K562 (cell line): ENCODE data around the gene ALCAM. TPM values are rescaled to one million over a fixed set of nuclear protein-coding genes. Genes with fewer than 3 reads are reported as not detected.

ENCODE experiments used
- ATAC-seq: fragments of 200-7000 bp; cut with Tn5 transposase; 3 replicates; pipeline ENCODE4 v1.9.1; 2020; ENCODE audit warnings: moderate library complexity
- BruUV-seq: library from RNA; stranded (reverse); fragments of 400-500 nt; replicated peaks from 2 replicates; lab custom pipeline; 2021; lab: Mats Ljungman, UMichigan
- CTCF ChIA-PET: fragments of 300-600 bp; formaldehyde crosslinking; extraction: SDS; loops from one replicate; lab custom pipeline; 2021; ENCODE audit warnings: low intra/inter-chr PET ratio; lab: Yijun Ruan, JAX
- POLR2A ChIA-PET: fragments of 300-600, 350-650 bp; sonication (Branson Sonifier 250); formaldehyde crosslinking; extraction: SDS; loops from one replicate; lab custom pipeline; 2021; ENCODE audit warnings: antibody characterized with exemption, inconsistent platforms; lab: Yijun Ruan, JAX
- DNase-seq, 4 experiments: peaks; one replicate each; pipeline versions ENCODE4 v3.0.0 to v3.0.0-alpha.2; 2011 to 2018; ENCODE audit warnings: low spot score in 3 of 4, mixed read lengths in 3 of 4; ENCODE audit errors: extremely low read depth in 1 of 4
- FAIRE-seq: peaks from 2 replicates; lab custom pipeline; 2011; peaks lifted over from hg19 to GRCh38; lab: Jason Lieb, UNC
- H2AFZ ChIP-seq: 2 replicates; pipeline ENCODE4 v1.6.0; 2011; ENCODE audit warnings: low read depth, low read length, control low read depth, inconsistent platforms
- H3K27ac ChIP-seq: fragments of 200-600 bp; 3 replicates; pipeline ENCODE4 v1.8.0; 2011; ENCODE audit warnings: low read depth, mild to moderate bottlenecking, control low read depth, inconsistent platforms, low read length, moderate library complexity, mixed read lengths; ENCODE audit errors: extremely low read depth
- H3K27me3 ChIP-seq, 2 experiments: fragments of 300-600 bp in 1 of 2; 2 replicates in 1 of 2; 3 replicates in 1 of 2; pipeline versions ENCODE4 v1.6.0 to v1.8.0; 2011; ENCODE audit warnings: inconsistent platforms in 2 of 2, low read length in 2 of 2, mild to moderate bottlenecking in 1 of 2, mixed read lengths in 1 of 2, moderate library complexity in 1 of 2; ENCODE audit not compliant: control insufficient read depth in 2 of 2, insufficient read depth in 2 of 2
- H3K36me3 ChIP-seq: fragments of 300-600 bp; 3 replicates; pipeline ENCODE4 v1.8.0; 2011; ENCODE audit warnings: mild to moderate bottlenecking, low read length, inconsistent platforms; ENCODE audit not compliant: control insufficient read depth, insufficient read depth
- H3K4me1 ChIP-seq, 2 experiments: fragments of 200-600 bp in 1 of 2; replicated peaks in 1 of 2; 2 replicates in 1 of 2; 3 replicates in 1 of 2; pipeline versions ENCODE4 v1.5.1 to v1.8.0; 2011; ENCODE audit warnings: inconsistent platforms in 2 of 2, low read length in 2 of 2, mild to moderate bottlenecking in 1 of 2, mixed read lengths in 1 of 2, moderate library complexity in 1 of 2; ENCODE audit not compliant: control insufficient read depth in 2 of 2, insufficient read depth in 2 of 2
- H3K4me2 ChIP-seq: 2 replicates; pipeline ENCODE4 v1.6.1; 2011; ENCODE audit warnings: low read length, control low read depth, inconsistent platforms, mixed read lengths; ENCODE audit not compliant: insufficient read depth
- H3K4me3 ChIP-seq: fragments of 200-600 bp; sonication (generic), shearing (Covaris generic); 2 replicates; pipeline ENCODE4 v1.5.1; 2016; ENCODE audit warnings: control low read depth, inconsistent platforms
- H3K79me2 ChIP-seq: fragments of 200-600 bp; 3 replicates; pipeline ENCODE4 v1.8.0; 2011; ENCODE audit warnings: low read length, inconsistent platforms; ENCODE audit not compliant: control insufficient read depth, insufficient read depth
- H3K9ac ChIP-seq, 2 experiments: 2 replicates each; pipeline versions ENCODE4 v1.6.0 to v1.6.1; 2011; ENCODE audit warnings: low read depth in 2 of 2, low read length in 2 of 2, control low read depth in 1 of 2, inconsistent platforms in 1 of 2, mild to moderate bottlenecking in 1 of 2, mixed read lengths in 1 of 2; ENCODE audit not compliant: insufficient read depth in 1 of 2
- H3K9me1 ChIP-seq: one replicate; pipeline ENCODE4 v1.6.0; 2011; ENCODE audit warnings: inconsistent platforms, mild to moderate bottlenecking, low read length, moderate library complexity; ENCODE audit not compliant: control insufficient read depth, insufficient read depth
- H3K9me3 ChIP-seq: replicated peaks from 2 replicates; pipeline ENCODE4 v1.5.1; 2011; ENCODE audit warnings: low read depth, low read length, inconsistent platforms; ENCODE audit not compliant: control insufficient read depth, insufficient read depth
- H4K20me1 ChIP-seq: replicated peaks from 2 replicates; pipeline ENCODE4 v1.6.1; 2011; ENCODE audit warnings: low read length, inconsistent platforms, mixed read lengths; ENCODE audit not compliant: control insufficient read depth, insufficient read depth
- E2F3 ChIP-seq: fragments of 250-450 bp; sonication (Bioruptor Pico); IDR thresholded peaks from 2 replicates; pipeline ENCODE4 v1.4.0; 2020; ENCODE audit warnings: mild to moderate bottlenecking
- GMEB1 ChIP-seq: fragments of 250-450 bp; sonication (Bioruptor Pico); IDR thresholded peaks from 2 replicates; pipeline ENCODE4 v1.4.0; 2020; ENCODE audit warnings: mild to moderate bottlenecking
- ILK ChIP-seq: fragments of 450-650 bp; IDR thresholded peaks from 2 replicates; pipeline ENCODE4 v1.6.1; 2016; ENCODE audit warnings: missing genetic modification characterization, low read depth, mild to moderate bottlenecking, missing compliant biosample characterization, moderate library complexity, borderline replicate concordance
- LARP7 ChIP-seq: fragments of 450-650 bp; IDR thresholded peaks from 2 replicates; pipeline ENCODE4 v1.6.1; 2016
- NFRKB ChIP-seq: fragments of 450-650 bp; IDR thresholded peaks from 2 replicates; pipeline ENCODE4 v1.6.1; 2016; ENCODE audit warnings: low read depth
- PHB2 ChIP-seq: fragments of 450-650 bp; IDR thresholded peaks from 2 replicates; pipeline ENCODE4 v1.6.1; 2017; ENCODE audit warnings: low read depth
- POU5F1 ChIP-seq: fragments of 150-350 bp; IDR thresholded peaks from 2 replicates; pipeline ENCODE4 v1.6.1; 2014; ENCODE audit warnings: borderline replicate concordance, low read length, low read depth, mild to moderate bottlenecking; ENCODE audit not compliant: partially characterized antibody
- RCOR1 ChIP-seq, 2 experiments: IDR thresholded peaks; 2 replicates each; pipeline ENCODE4 v1.6.1; 2012; ENCODE audit warnings: low read depth in 2 of 2, low read length in 2 of 2, borderline replicate concordance in 1 of 2, improper control_type of control experiment in 1 of 2
- STAT5A ChIP-seq: IDR thresholded peaks from 2 replicates; pipeline ENCODE4 v1.6.1; 2012; ENCODE audit warnings: low read length, inconsistent platforms, borderline replicate concordance
- U2AF2 ChIP-seq: fragments of 200-400 bp; formaldehyde crosslinking; optimal IDR thresholded peaks from 2 replicates; pipeline ENCODE3; 2017; ENCODE audit warnings: low read depth, mild to moderate bottlenecking, low read length
- ZNF436 ChIP-seq: fragments of 250-450, 450-650 bp; sonication (Bioruptor Pico); formaldehyde crosslinking; IDR thresholded peaks from 2 replicates; pipeline ENCODE4 v1.7.0; 2020; ENCODE audit warnings: mild to moderate bottlenecking
- ZNF589 ChIP-seq: fragments of 200-800 bp; sonication (Bioruptor generic); IDR thresholded peaks from 2 replicates; pipeline ENCODE4 v1.6.1; 2016; ENCODE audit warnings: low read depth, missing genetic modification characterization, missing compliant biosample characterization
- ZNF778 ChIP-seq: fragments of 450-650 bp; formaldehyde crosslinking; IDR thresholded peaks from 2 replicates; pipeline ENCODE4 v1.4.0; 2020; ENCODE audit warnings: mild to moderate bottlenecking, moderate library complexity
- WGBS: fragments of 100-300 bp; shearing (Covaris generic); methylation state at CpG from one replicate; pipeline ENCODE4 v1.1.6; 2016; ENCODE audit warnings: low coverage, mixed read lengths; ENCODE audit not compliant: insufficient coverage; ENCODE audit errors: missing lambda C conversion rate; 5-methylcytosine and 5-hydroxymethylcytosine counted together
- in situ Hi-C: fragments of 300-500 bp; cut with MboI; formaldehyde crosslinking; loops from 4 replicates; pipeline ENCODE4 v1.15.0; 2018; ENCODE audit warnings: inconsistent platforms, mixed read lengths
- intact Hi-C: fragments of 100-400 bp; cut with micrococcal nuclease; formaldehyde crosslinking; loops from 2 replicates; pipeline ENCODE4 v1.14.2; 2022
- polyA plus RNA-seq, 8 experiments: library from polyadenylated mRNA; depleted of rRNA in 4 of 8; stranded (reverse) in 5 of 8; unstranded in 3 of 8; fragments of >200 nt; fragmentation: Nextera tagmentation in 2 of 8; fragmentation: Illumina TruSeq in 1 of 8; extraction: Ambion mirVana in 2 of 8; extraction: Trizol in 1 of 8; gene quantifications; 2 replicates each; pipeline versions ENCODE4 v1.2.1 to v1.2.3, GENCODE V29; 2011 to 2014; ENCODE audit warnings: inconsistent platforms in 1 of 8, missing spikeins in 1 of 8
- total RNA-seq, 7 experiments: library from RNA; depleted of rRNA in 6 of 7; stranded (reverse); fragments of >200 nt in 6 of 7; fragmentation: Illumina TruSeq in 2 of 7; extraction: Trizol in 2 of 7; gene quantifications; 2 replicates each; pipeline versions ENCODE4 v1.2.1 to v1.2.3, GENCODE V29; 2011 to 2021; ENCODE audit warnings: low replicate concordance in 1 of 7

The ALCAM gene
- total and polyA plus RNA-seq, 9 of the 15 experiments (the other 6 are each of a cell fraction or from before 2014, with no cell fraction given) = 0.03 to 0.98 (median 0.14) TPM; not detected in 1

GRCh38 chr3:105606016-105606415, 239.3 kb downstream of the ALCAM start:
- no peak for TF ChIP-seq ILK (tag)
- TF ChIP-seq U2AF2 = no peak
- no peak for TF ChIP-seq ZNF436 (CRISPR knock-in tag)
- no peak for TF ChIP-seq NFRKB
- Histone ChIP-seq H3K9ac (no peak overlapping the region), H3K4me1 (no peaks in the 10 kb centered on the region), H3K27me3 (no peaks in the 10 kb centered on the region), H3K36me3 (no peaks in the 10 kb centered on the region), H3K9me3 (no peaks in the 10 kb centered on the region), H2AFZ (no peak overlapping the region), H3K27ac (no peak overlapping the region), H3K9me1 (no peaks in the 10 kb centered on the region), H3K4me2 (no peak overlapping the region), H3K79me2 (no peaks in the 10 kb centered on the region), H4K20me1 (no peaks in the 10 kb centered on the region), H3K4me3 (no peak overlapping the region)
- no peak for FAIRE-seq
- CTCF ChIA-PET = no interaction called here
- no TSS peak for BruUV-seq
- no peak for ATAC-seq
- in situ Hi-C loops = no loop called here
- intact Hi-C loops = no loop called here
- POLR2A ChIA-PET = interaction anchor here (0.7 kb wide), 1 partner anchor 14 kb away, joined by 3 read pairs; no protein-coding TSS in a partner anchor
- DNase-seq = no peak

GRCh38 chr3:105608623-105609022, 241.9 kb downstream of the ALCAM start:
- no peaks in the 10 kb centered on the region for H3K27me3 ChIP-seq
- no peak for FAIRE-seq
- H3K9me3 ChIP-seq = no peaks in the 10 kb centered on the region
- H4K20me1 ChIP-seq = no peaks in the 10 kb centered on the region
- intact Hi-C loops (no loop called here), in situ Hi-C loops (no loop called here)
- ChIA-PET POLR2A (no interaction called here), CTCF (no interaction called here)
- H3K4me3 ChIP-seq = no peak overlapping the region
- H3K79me2 ChIP-seq = no peaks in the 10 kb centered on the region
- no TSS peak for BruUV-seq
- no peaks in the 10 kb centered on the region for H3K9me1 ChIP-seq
- ATAC-seq = no peak
- peaks cover 5 to 9% of the 10 kb centered on the region in 2 experiments; a peak in 3 of 5 replicates for H3K4me1 ChIP-seq
- WGBS = 23% methylated on average over 7 of the region's 17 CpGs
- no peak overlapping the region for H3K27ac ChIP-seq
- TF ChIP-seq ZNF589 (CRISPR knock-in tag) (no peak), E2F3 (CRISPR knock-in tag) (no peak), POU5F1 (no peak), RCOR1 (IDR thresholded peaks at IDR 0.05; ENCODE audit: borderline replicate concordance in 1 of 2, low read depth in 2 of 2, low read length in 2 of 2) (no peak), LARP7 (no peak), GMEB1 (no peak), PHB2 (no peak), ZNF778 (no peak), STAT5A (no peak)
- H3K36me3 ChIP-seq = no peaks in the 10 kb centered on the region
- no peak overlapping the region for H3K9ac ChIP-seq
- no peak overlapping the region for H3K4me2 ChIP-seq
- H2AFZ ChIP-seq = no peak overlapping the region
- DNase-seq = no peak
